Muscle of back (tissue), 11 donors: Measurements from ENCODE around the gene OR2AJ1. TPM values are rescaled to one million over a fixed set of nuclear protein-coding genes. Genes with fewer than 3 reads are reported as not detected.

Source experiments
- DNase-seq, 3 donors: peaks; one replicate each; pipeline versions ENCODE4 v3.0.0 to v3.0.0-alpha.2; 2013
- polyA plus RNA-seq, 10 donors: library from polyadenylated mRNA; unstranded; fragments of 120-200 nt; gene quantifications; one replicate each; pipeline ENCODE4 v1.2.1, GENCODE V29; 2013; ENCODE audit not compliant: insufficient read length in 10 of 10

The OR2AJ1 gene
- polyA plus RNA-seq, 10 donors = not detected

GRCh38 chr1:247961791-247962190, 37.1 kb downstream of the OR2AJ1 start:
- DNase-seq = no peak

GRCh38 chr1:247962911-247963588, 38.4 kb downstream of the OR2AJ1 start:
- DNase-seq = no peak

GRCh38 chr1:247964933-247965332, 40.2 kb downstream of the OR2AJ1 start, which contains the start of gene OR2AK2:
Gene OR2AK2, plus strand, starts transcription at chr1:247965233. Its CDS starts 144 bp downstream, at chr1:247965377.
- DNase-seq = no peak

GRCh38 chr1:247966532-247967204, 42.0 kb downstream of the OR2AJ1 start:
- DNase-seq = no peak

Other genes with a start within 250 kb of the OR2AJ1 start
- gene OR13G1, start 245.2 kb upstream of the OR2AJ1 start, polyA plus RNA-seq = not detected
- gene OR6F1, start 208.2 kb upstream of the OR2AJ1 start, polyA plus RNA-seq = not detected
- gene OR14K1, start 186.3 kb upstream of the OR2AJ1 start, polyA plus RNA-seq = not detected
- gene OR14A2, start 176.7 kb upstream of the OR2AJ1 start, polyA plus RNA-seq = not detected
- gene OR1C1, start 164.3 kb upstream of the OR2AJ1 start, polyA plus RNA-seq = not detected
- gene OR14A16, start 100.8 kb upstream of the OR2AJ1 start, polyA plus RNA-seq = not detected
- gene OR11L1, start 83.0 kb upstream of the OR2AJ1 start, polyA plus RNA-seq = not detected
- gene TRIM58, start 67.7 kb upstream of the OR2AJ1 start, polyA plus RNA-seq = 10 to 100 TPM in 1 of 10 donors, 1 to 10 TPM in 9; 2.3 to 11.2 (median 4.2) TPM
- 1 to 10 TPM in 6 of 10 donors, under 1 TPM in 4; 0.30 to 2.2 (median 1.5) TPM for gene OR2W3, start 29.3 kb upstream of the OR2AJ1 start, polyA plus RNA-seq
- gene OR2T8, start 4.6 kb upstream of the OR2AJ1 start, polyA plus RNA-seq = under 1 TPM in 2 of 10 donors, not detected in 8; 0.19 to 0.27 TPM
- not detected for gene OR2L8, start 24.0 kb downstream of the OR2AJ1 start, polyA plus RNA-seq
- not detected for gene OR2AK2, start 40.3 kb downstream of the OR2AJ1 start, polyA plus RNA-seq
- gene OR2L5, start 88.8 kb downstream of the OR2AJ1 start, polyA plus RNA-seq = not detected
- under 1 TPM in 3 of 10 donors, not detected in 7; 0.04 to 0.08 (median 0.06) TPM for gene OR2L2, start 105.2 kb downstream of the OR2AJ1 start, polyA plus RNA-seq
- gene OR2L3, start 121.9 kb downstream of the OR2AJ1 start, polyA plus RNA-seq = not detected
- gene OR2L13, start 170.3 kb downstream of the OR2AJ1 start, polyA plus RNA-seq = under 1 TPM in 1 of 10 donors, not detected in 9; 0.05 TPM
- gene OR2M5, start 220.3 kb downstream of the OR2AJ1 start, polyA plus RNA-seq = not detected
- not detected for gene OR2M2, start 249.9 kb downstream of the OR2AJ1 start, polyA plus RNA-seq